ENCODE results near the gene RAB8B.
A peak's percentile ranks its signal among the peaks of the same experiment; 100 is the strongest.

RAB8B gene

GRCh38 chr15:63274427-63274826, 85.0 kb downstream of the RAB8B start:
- DNase-seq (ENCODE audit: insufficient read length, low spot score) (no peak), FAIRE-seq (no peak)
- no peak for TF ChIP-seq POLR2A (IDR thresholded peaks at IDR 0.05; ENCODE audit: low read depth, low read length)

DNA sequence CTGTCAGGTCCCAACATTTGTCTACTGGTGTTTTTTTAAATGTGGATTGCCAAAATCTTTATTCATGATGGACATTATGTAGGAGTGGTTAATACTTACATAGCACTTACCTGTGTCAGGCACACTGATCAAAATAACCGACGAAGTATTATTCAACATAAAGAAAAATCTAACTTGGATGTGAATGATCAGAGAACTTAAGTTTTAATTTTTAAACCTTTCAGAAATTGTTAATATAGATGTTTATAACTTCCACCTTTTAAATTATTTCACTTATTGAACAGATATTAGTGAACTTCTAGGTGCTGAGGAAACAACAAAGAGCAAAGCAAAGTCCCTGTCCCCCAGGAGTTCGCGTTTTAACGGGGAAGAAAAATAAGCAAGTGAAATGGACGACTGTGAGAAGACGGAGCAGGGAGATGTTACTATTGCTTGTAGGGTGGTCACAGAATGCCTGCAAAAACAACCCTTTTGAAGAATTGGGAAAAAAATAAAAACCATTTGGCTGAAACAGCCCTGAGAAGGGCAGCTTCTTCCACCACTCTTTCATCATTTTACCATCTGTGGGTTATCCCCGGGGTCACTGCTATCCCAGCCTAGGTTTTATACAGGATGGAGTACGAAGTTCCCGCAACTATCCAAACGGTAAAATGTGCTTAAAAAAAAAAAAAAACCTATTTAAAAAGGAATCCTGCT, 87.1 kb downstream of the RAB8B start:
- no peak for DNase-seq (ENCODE audit: insufficient read length, low spot score)
- no peak for FAIRE-seq
- TF ChIP-seq POLR2A (IDR thresholded peaks at IDR 0.05; ENCODE audit: low read depth, low read length): no peak

- no peak for FAIRE-seq
- peak; percentile 83 for TF ChIP-seq POLR2A (IDR thresholded peaks at IDR 0.05; ENCODE audit: low read depth, low read length)
- DNase-seq (ENCODE audit: insufficient read length, low spot score): peak; percentile 50
Measured at GRCh38 chr15:63277038-63277892, 87.9 kb downstream of the RAB8B start, which contains the start of gene APH1B. TSS of gene APH1B (plus strand) at chr15:63277605. CDS start at chr15:63277624, 19 bp downstream.

GRCh38 chr15:63277893-63278456, 88.6 kb downstream of the RAB8B start:
- no peak for TF ChIP-seq POLR2A (IDR thresholded peaks at IDR 0.05; ENCODE audit: low read depth, low read length)
- no peak for DNase-seq (ENCODE audit: insufficient read length, low spot score)
- no peak for FAIRE-seq

GRCh38 chr15:63283126-63283525, 93.7 kb downstream of the RAB8B start:
- TF ChIP-seq POLR2A (IDR thresholded peaks at IDR 0.05; ENCODE audit: low read depth, low read length): no peak
- DNase-seq (ENCODE audit: insufficient read length, low spot score): no peak
- FAIRE-seq: no peak

DNA sequence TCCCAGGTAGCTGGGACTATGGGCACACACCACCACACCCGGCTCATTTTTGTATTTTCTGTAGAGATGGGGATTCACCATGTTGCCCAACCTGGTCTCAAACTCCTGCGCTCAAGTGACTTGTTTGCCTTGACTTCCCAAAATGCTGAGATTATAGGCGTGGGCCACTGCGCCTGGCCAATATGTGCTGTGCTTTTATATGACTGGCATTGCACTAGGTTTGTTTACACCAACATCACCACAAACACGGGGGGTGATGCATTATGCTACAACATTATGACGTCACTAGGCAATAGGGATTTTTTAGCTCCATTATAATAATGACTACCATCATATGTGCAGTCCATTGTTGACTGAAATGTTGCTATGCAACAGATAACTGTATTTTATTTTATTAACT, 94.9 kb downstream of the RAB8B start:
- TF ChIP-seq POLR2A (IDR thresholded peaks at IDR 0.05; ENCODE audit: low read depth, low read length): no peak
- FAIRE-seq: no peak

DNA sequence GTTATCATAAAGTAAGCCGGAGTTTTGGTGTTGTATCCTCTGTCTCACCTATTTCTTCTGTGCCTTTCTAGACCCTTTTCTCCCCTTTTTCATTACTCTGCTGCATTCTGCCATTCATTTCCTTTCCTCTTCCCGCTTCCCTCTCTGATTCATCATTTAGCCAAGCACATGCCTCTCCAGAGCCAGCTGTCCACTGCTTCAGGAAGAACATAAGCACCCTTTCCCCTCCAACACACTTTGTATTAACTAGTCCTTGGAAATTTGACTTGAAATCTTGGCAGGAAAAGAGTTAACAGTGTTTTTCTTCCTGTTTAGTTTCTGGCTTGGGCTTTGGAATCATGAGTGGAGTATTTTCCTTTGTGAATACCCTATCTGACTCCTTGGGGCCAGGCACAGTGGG, 97.7 kb downstream of the RAB8B start:
- FAIRE-seq (no peak), DNase-seq (ENCODE audit: insufficient read length, low spot score) (no peak)
- no peak for TF ChIP-seq POLR2A (IDR thresholded peaks at IDR 0.05; ENCODE audit: low read depth, low read length)

More for the DNA sequence above, 94.9 kb downstream of the RAB8B start:
- DNase-seq (ENCODE audit: insufficient read length, low spot score): no peak

GRCh38 chr15:63288342-63288741, 98.9 kb downstream of the RAB8B start:
- TF ChIP-seq POLR2A (IDR thresholded peaks at IDR 0.05; ENCODE audit: low read depth, low read length): no peak
- FAIRE-seq: no peak
- no peak for DNase-seq (ENCODE audit: insufficient read length, low spot score)

- DNase-seq (ENCODE audit: insufficient read length, low spot score): no peak
- no peak for TF ChIP-seq POLR2A (IDR thresholded peaks at IDR 0.05; ENCODE audit: low read depth, low read length)
- FAIRE-seq: peak; percentile 6
Measured at GRCh38 chr15:63288778-63289378, 99.5 kb downstream of the RAB8B start.

DNA sequence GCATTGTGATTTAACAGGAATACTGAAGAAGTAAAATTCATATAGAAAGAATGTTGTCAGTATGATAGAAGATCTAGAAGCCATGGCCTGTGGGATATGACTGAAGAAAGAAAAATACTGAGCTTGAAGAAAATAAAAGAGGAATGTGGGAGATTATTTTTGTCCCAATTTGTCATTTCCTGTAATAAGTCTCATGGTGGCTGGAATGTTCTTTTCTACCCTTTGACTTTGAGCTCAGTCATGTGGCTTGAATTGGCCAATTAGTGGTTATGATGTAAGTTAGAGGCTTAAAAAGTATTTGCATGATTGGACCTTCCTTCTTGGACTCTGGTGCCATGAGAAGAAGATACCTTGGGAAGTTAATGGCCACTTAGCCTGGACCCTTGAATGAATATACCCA, 102.1 kb downstream of the RAB8B start:
- no peak for TF ChIP-seq POLR2A (IDR thresholded peaks at IDR 0.05; ENCODE audit: low read depth, low read length)
- peak; percentile 38 for FAIRE-seq
- peak; percentile 23 for DNase-seq (ENCODE audit: insufficient read length, low spot score)

GRCh38 chr15:63292241-63292640, 102.8 kb downstream of the RAB8B start:
- FAIRE-seq (no peak), DNase-seq (ENCODE audit: insufficient read length, low spot score) (no peak)
- no peak for TF ChIP-seq POLR2A (IDR thresholded peaks at IDR 0.05; ENCODE audit: low read depth, low read length)

DNA sequence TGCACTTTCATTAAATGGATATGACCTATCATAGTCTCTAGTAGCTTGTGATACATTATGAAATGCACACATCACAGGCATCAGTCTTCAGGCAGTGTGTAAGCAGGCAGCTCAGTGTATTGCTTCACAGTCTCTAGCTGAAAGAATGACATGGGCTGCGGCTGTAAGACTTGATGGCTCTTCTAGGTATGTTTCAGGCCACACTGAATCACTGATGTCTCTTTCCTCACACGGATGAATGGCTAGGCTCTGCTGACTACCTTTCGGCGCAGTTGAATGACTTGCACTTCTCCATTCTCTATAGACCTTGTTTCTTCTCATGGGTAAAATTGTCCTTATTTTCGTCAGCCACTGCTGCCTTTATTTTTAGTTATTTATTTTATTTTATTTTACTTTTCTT, 103.4 kb downstream of the RAB8B start:
- FAIRE-seq (no peak), DNase-seq (ENCODE audit: insufficient read length, low spot score) (no peak)
- TF ChIP-seq POLR2A (IDR thresholded peaks at IDR 0.05; ENCODE audit: low read depth, low read length): no peak

DNA sequence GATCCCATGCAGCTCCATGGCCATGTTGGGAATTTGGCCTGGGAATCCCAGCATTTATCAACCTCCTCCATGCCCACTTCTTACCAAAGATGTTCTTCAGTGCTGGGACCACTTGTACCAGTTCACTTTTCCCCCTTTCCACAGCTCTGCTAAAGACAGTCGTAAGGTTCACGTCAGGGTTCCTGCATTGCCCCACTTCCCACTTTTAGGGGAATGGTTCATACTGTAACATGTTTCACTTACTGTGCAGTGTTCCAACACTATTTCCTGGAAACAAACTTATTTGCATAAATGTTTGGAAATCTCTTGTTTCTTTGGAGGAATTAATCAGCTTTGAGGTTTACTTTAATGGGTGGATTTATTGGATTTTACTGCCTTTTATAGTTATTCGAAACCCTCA, 105.0 kb downstream of the RAB8B start:
- TF ChIP-seq POLR2A (IDR thresholded peaks at IDR 0.05; ENCODE audit: low read depth, low read length): no peak
- FAIRE-seq (no peak), DNase-seq (ENCODE audit: insufficient read length, low spot score) (no peak)

- DNase-seq (ENCODE audit: insufficient read length, low spot score) (no peak), FAIRE-seq (no peak)
- no peak for TF ChIP-seq POLR2A (IDR thresholded peaks at IDR 0.05; ENCODE audit: low read depth, low read length)
Measured at GRCh38 chr15:63295341-63295740, 105.9 kb downstream of the RAB8B start.
